Skeletal muscle tissue (tissue), 4 donors: ENCODE measurements around the gene CCBE1. TPM values are rescaled to one million over a fixed set of nuclear protein-coding genes. Genes with fewer than 3 reads are reported as not detected.

Experiments
- H3K27ac ChIP-seq: one replicate; pipeline ENCODE4 v1.7.0; 2013; ENCODE audit warnings: mild to moderate bottlenecking, low read depth, low read length, inconsistent platforms
- H3K27me3 ChIP-seq, 3 donors: one replicate each; pipeline ENCODE4 v1.7.0; 2013; ENCODE audit warnings: low read length in 3 of 3; ENCODE audit not compliant: control insufficient read depth in 3 of 3, insufficient read depth in 3 of 3
- H3K36me3 ChIP-seq, 3 donors: one replicate each; pipeline ENCODE4 v1.7.0; 2013; ENCODE audit warnings: low read length in 3 of 3; ENCODE audit not compliant: control insufficient read depth in 3 of 3, insufficient read depth in 3 of 3
- H3K4me1 ChIP-seq, 3 donors: one replicate each; pipeline ENCODE4 v1.7.0; 2013; ENCODE audit warnings: low read length in 3 of 3, mild to moderate bottlenecking in 3 of 3; ENCODE audit not compliant: control insufficient read depth in 3 of 3, insufficient read depth in 3 of 3
- H3K4me3 ChIP-seq, 3 donors: one replicate each; pipeline ENCODE4 v1.7.0; 2013; ENCODE audit warnings: low read length in 3 of 3
- H3K9ac ChIP-seq, 3 donors: one replicate each; pipeline ENCODE4 v1.7.0; 2013; ENCODE audit warnings: low read length in 3 of 3, mild to moderate bottlenecking in 3 of 3, moderate library complexity in 2 of 3, low read depth in 1 of 3
- H3K9me3 ChIP-seq, 3 donors: one replicate each; pipeline ENCODE4 v1.7.0; 2013; ENCODE audit warnings: low read length in 3 of 3; ENCODE audit not compliant: control insufficient read depth in 3 of 3
- total RNA-seq: library from RNA; depleted of rRNA; stranded (reverse); fragments of >200 nt; gene quantifications from one replicate; pipeline ENCODE4 v1.2.3, GENCODE V29; 2014
- donor health status: Osteomylitis.

The CCBE1 gene
- total RNA-seq, 1 donor from 2014 or later, result 2.6 TPM

DNA sequence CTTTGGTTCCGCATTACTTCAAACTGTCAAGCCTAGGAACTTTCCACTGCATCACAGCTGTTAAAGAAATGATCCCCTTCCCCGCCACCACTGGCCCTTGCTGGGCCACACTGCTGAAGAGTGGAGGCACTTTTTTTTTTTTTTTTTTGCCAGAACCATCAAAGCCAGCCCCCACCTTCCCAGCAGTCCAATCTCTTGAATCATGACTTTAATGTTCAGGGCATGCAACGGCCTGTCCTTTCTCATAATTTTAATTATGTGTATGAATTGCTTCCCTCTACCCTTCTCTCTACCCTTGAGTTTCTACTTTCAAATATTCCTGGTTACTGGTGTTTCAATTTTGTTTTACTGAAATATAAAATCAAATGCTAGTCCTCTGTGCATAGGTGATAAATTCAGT lies 236.1 kb downstream of the CCBE1 start:
- H3K36me3 ChIP-seq, result no peaks in the 10 kb centered on the region
- H3K27me3 ChIP-seq, result peaks cover 0 to 3% (median 0%) of the 10 kb centered on the region in 3 donors
- no peaks in the 10 kb centered on the region for H3K9me3 ChIP-seq
- H3K27ac ChIP-seq, result no peak overlapping the region
- H3K9ac ChIP-seq, result no peak overlapping the region
- H3K4me1 ChIP-seq, result no peaks in the 10 kb centered on the region
- no peak overlapping the region for H3K4me3 ChIP-seq

DNA sequence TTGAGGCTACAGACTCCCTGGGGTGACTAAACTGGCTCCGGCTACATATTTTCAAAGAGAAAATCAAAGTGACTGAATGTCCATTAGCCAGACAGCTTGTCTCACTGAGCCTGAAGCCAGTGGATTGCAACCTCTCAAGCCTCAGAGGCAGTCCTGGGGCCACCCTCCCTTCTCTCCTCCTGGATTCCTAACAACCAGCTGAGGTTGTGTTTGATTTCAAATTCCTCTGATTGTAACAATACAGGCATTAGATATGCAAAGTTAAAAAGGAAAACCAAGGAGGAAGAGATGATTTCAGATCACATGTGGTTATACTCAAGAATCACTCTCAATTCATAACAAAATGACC lies 237.2 kb downstream of the CCBE1 start:
- H3K9ac ChIP-seq, result no peak overlapping the region
- no peak overlapping the region for H3K27ac ChIP-seq
- no peak overlapping the region for H3K4me3 ChIP-seq
- peaks cover 0 to 12% (median 2%) of the 10 kb centered on the region in 3 donors for H3K27me3 ChIP-seq
- no peaks in the 10 kb centered on the region for H3K4me1 ChIP-seq
- no peaks in the 10 kb centered on the region for H3K36me3 ChIP-seq
- H3K9me3 ChIP-seq, result no peaks in the 10 kb centered on the region

DNA sequence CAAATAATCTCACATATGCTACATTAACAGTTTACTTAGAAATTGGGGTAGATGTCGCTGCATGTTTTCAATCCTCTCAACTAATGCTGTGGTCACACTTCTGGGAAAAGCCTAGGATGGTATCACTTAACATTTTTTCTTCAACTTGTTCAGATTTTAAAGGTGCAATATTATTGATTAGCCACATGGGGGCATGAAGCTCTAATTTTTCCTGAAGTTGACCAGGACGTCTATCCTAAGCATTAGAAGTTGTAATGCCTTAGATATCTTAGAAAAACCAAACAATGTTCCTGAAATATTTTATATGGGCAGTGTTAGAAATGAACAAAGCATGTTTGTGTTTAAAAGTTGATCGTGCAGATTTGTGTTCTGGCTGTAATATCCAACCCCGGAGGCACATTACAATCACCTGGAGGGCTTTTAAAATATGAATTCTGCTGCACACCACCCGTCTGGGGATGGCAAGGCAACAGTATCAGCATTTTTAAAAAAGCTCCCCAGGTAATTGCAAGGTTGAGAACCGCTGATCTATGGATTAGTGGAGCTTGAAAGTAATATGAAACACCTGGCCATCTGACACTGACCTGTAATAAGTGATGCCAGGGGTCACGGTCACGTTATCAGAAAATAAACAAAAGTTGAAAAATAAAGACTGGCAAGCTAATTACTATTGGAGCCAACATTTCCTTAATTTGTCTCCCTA lies 237.7 kb downstream of the CCBE1 start:
- Histone ChIP-seq H3K4me3 (no peak overlapping the region), H3K27ac (no peak overlapping the region), H3K9me3 (no peaks in the 10 kb centered on the region), H3K36me3 (no peaks in the 10 kb centered on the region), H3K9ac (no peak overlapping the region), H3K4me1 (no peaks in the 10 kb centered on the region), H3K27me3 (peaks cover 0 to 10% (median 2%) of the 10 kb centered on the region in 3 donors)

DNA sequence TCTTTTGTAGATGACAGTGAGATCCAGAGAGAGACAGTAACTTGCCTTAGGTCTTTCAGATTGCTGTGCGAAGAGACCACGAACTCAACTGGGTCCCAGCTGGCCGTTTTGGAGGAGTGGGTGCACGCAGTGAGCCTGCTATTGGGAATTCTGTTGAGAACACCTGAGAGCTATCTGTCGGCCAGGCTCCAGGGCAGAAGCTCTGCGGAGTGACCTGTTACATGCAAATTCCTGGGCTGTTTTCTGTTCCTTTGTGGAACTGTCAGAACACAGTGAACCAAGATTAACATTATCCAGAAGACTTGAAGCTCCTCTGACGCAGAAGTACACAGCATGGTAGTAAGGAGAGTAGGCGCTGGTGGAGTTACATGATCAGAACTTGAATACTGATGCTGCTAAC lies 238.6 kb downstream of the CCBE1 start:
- no peak overlapping the region for H3K4me3 ChIP-seq
- no peak overlapping the region for H3K27ac ChIP-seq
- H3K9ac ChIP-seq, result no peak overlapping the region
- no peaks in the 10 kb centered on the region for H3K36me3 ChIP-seq
- no peaks in the 10 kb centered on the region for H3K4me1 ChIP-seq
- peaks cover 0 to 9% (median 2%) of the 10 kb centered on the region in 3 donors for H3K27me3 ChIP-seq
- H3K9me3 ChIP-seq, result no peaks in the 10 kb centered on the region

GRCh38 chr18:59456657-59457056 lies 240.6 kb downstream of the CCBE1 start:
- H3K27ac ChIP-seq, result no peak overlapping the region
- no peaks in the 10 kb centered on the region for H3K4me1 ChIP-seq
- H3K9ac ChIP-seq, result no peak overlapping the region
- no peaks in the 10 kb centered on the region for H3K36me3 ChIP-seq
- H3K4me3 ChIP-seq, result no peak overlapping the region
- peaks cover 0 to 11% (median 2%) of the 10 kb centered on the region in 3 donors for H3K27me3 ChIP-seq
- no peaks in the 10 kb centered on the region for H3K9me3 ChIP-seq

GRCh38 chr18:59455728-59456276 lies 241.4 kb downstream of the CCBE1 start:
- H3K9ac ChIP-seq, result no peak overlapping the region
- no peak overlapping the region for H3K27ac ChIP-seq
- no peaks in the 10 kb centered on the region for H3K4me1 ChIP-seq
- no peaks in the 10 kb centered on the region for H3K9me3 ChIP-seq
- H3K4me3 ChIP-seq, result no peak overlapping the region
- no peaks in the 10 kb centered on the region for H3K36me3 ChIP-seq
- H3K27me3 ChIP-seq, result peaks cover 0 to 11% (median 2%) of the 10 kb centered on the region in 3 donors

DNA sequence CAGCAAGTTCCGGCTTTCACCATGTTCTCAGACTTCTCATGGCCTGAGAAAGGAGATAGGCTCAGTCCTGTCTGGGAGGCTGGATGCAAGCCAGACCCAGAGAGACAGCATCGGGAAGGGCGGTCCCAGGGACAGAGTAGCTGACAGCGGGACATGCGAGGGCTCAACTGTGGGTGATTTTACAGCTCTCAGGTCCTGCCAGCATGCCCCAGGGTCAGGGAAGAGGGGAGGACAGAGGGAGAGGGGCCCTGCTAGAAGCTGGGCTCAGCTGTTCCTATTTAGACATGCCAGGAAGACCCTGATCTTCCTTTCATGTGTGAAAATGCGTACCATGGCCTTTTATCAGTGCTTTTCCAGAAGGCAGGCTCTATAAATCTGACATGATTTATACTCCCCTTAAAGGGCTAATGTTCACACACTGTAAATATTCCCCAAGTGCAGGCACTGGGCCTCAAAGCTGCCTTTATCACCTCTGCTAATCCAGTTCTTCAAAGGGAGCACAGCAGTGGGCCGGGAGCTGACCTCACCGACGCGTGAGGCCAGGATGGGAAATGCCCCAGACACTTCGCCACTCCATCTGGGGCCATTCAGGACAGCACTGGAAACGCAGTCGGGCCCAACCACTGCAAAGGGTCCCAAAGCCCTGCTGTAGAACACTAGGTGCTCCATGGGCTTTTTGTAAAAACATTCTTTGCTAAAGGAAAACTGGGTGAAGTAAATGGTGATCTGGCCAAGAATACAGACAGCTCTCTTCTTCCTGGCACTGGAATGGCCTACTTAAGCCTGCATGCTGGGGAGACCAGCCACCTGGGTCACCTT lies 242.1 kb downstream of the CCBE1 start:
- Histone ChIP-seq H3K36me3 (no peaks in the 10 kb centered on the region), H3K9ac (no peak overlapping the region), H3K27ac (no peak overlapping the region), H3K4me3 (no peak overlapping the region), H3K27me3 (peaks cover 0 to 11% (median 2%) of the 10 kb centered on the region in 3 donors), H3K4me1 (no peaks in the 10 kb centered on the region), H3K9me3 (no peaks in the 10 kb centered on the region)

DNA sequence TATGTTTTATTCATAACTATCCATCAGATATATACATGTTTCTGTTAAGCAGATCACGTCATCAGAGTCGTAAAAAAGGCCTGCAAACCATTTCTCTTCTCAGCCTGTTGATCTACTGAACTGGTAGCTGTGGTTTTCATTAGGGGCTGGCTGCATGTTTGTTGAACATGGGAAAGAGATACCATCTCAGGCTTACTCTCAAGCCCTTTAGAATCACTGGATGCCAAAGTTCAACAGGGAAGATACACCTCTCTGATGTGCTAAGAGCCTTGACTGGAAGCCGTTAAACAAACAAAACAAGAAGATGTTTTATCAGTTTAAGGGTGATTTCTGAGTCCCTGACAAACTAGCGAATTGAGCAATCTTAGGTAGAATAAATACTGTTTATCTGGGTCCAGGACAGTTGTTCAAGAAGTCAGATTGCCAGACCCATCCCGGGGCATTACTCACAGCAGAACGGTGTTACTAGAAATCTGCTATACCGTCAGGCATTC lies 243.7 kb downstream of the CCBE1 start:
- no peaks in the 10 kb centered on the region for H3K9me3 ChIP-seq
- H3K4me1 ChIP-seq, result no peaks in the 10 kb centered on the region
- no peak overlapping the region for H3K9ac ChIP-seq
- H3K27me3 ChIP-seq, result peaks cover 0 to 11% (median 2%) of the 10 kb centered on the region in 3 donors
- no peaks in the 10 kb centered on the region for H3K36me3 ChIP-seq
- H3K4me3 ChIP-seq, result no peak overlapping the region
- H3K27ac ChIP-seq, result no peak overlapping the region

DNA sequence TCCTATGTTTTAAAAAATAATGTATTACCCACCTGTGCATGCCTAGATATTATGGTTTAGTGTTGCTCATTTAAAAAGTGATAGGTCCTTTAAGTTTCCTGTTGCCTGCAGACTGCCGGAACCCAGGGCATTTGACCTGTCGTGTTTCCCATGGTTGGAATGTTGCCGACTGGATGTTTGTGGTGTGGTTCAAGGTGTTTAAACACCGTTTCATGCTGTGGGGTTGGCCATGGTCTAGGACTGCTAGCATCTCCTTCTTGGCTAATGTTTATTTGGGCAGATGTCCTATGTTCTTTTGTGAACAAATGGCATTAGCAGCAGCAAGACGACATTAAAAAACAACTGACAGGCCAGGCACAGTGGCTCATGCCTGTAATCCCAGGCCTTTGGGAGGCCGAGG lies 245.3 kb downstream of the CCBE1 start:
- Histone ChIP-seq H3K4me1 (no peaks in the 10 kb centered on the region), H3K36me3 (no peaks in the 10 kb centered on the region), H3K27me3 (peaks cover 0 to 11% (median 2%) of the 10 kb centered on the region in 3 donors), H3K4me3 (no peak overlapping the region), H3K27ac (no peak overlapping the region), H3K9me3 (no peaks in the 10 kb centered on the region), H3K9ac (no peak overlapping the region)

- no peak overlapping the region for H3K27ac ChIP-seq
- H3K4me1 ChIP-seq, result no peaks in the 10 kb centered on the region
- H3K36me3 ChIP-seq, result no peaks in the 10 kb centered on the region
- no peaks in the 10 kb centered on the region for H3K9me3 ChIP-seq
- no peak overlapping the region for H3K9ac ChIP-seq
- H3K4me3 ChIP-seq, result no peak overlapping the region
- peaks cover 0 to 11% (median 2%) of the 10 kb centered on the region in 3 donors for H3K27me3 ChIP-seq
Measured at GRCh38 chr18:59451073-59451472, 246.2 kb downstream of the CCBE1 start.
